ENCODE measurements around the gene FOXP1. TPM values are rescaled to one million over a fixed set of nuclear protein-coding genes. Genes with fewer than 3 reads are reported as not detected.
A peak's percentile ranks its signal among the peaks of the same experiment; 100 is the strongest.

Gene FOXP1
- total and polyA plus RNA-seq, 2 donors (not counting 1 experiment from before 2014, with no cell fraction given) = 70.3 to 101 TPM

DNA sequence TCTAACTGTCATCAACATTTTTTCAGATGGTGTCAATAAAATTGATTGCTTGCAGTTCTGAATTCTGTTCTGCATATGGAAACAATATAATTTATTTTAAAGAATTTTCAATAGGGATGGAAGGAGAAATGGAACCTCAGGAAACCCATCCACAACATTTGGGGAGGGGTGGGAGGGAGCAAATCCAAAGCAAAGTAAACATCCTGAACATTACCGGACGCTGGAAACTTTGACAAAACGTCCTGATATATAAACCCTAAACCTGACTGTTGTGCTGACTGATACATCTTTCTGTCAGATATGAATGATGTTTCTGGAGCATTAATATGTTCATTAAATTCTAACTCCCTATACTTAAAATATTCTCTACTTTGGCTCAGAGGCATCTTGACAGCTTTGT, 479.0 kb downstream of the FOXP1 start:
- Histone ChIP-seq H2AFZ (ENCODE audit: low read length) (no peak overlapping the region), H4K20me1 (ENCODE audit: control insufficient read depth, extremely low read depth, insufficient read depth, low read length) (no peaks in the 10 kb centered on the region), H3K4me2 (ENCODE audit: extremely low read depth, insufficient read depth, low read length) (no peak overlapping the region), H3K36me3 (ENCODE audit: control insufficient read depth, insufficient read depth, low read length) (no peaks in the 10 kb centered on the region), H3K79me2 (ENCODE audit: control insufficient read depth, insufficient read depth, low read length) (peaks cover 44% of the 10 kb centered on the region), H3K4me3 (replicated peaks in 1 of 4; ENCODE audit: control extremely low read depth in 1 of 4, insufficient read depth in 1 of 4, low read depth in 3 of 4, low read length in 4 of 4) (no peak overlapping the region), H3K27me3 (ENCODE audit: control insufficient read depth, insufficient read depth, low read length) (no peaks in the 10 kb centered on the region), H3K4me1 (ENCODE audit: control insufficient read depth, extremely low read depth, insufficient read depth, low read length) (peaks cover 45% of the 10 kb centered on the region), H3K9ac (ENCODE audit: insufficient read depth, low read length) (no peak overlapping the region), H3K9me3 (ENCODE audit: control insufficient read depth, insufficient read depth, low read depth, low read length) (no peaks in the 10 kb centered on the region), H3K27ac (ENCODE audit: insufficient read depth, low read length) (peak overlapping the region; percentile 94)
- no peak for DNase-seq (ENCODE audit: low read depth in 2 of 2)
- no peak for TF ChIP-seq EZH2 (IDR thresholded peaks at IDR 0.05; ENCODE audit: low read length, missing control alignments)
- TF ChIP-seq CTCF (conservative IDR thresholded peaks at IDR 0.05 in 1 of 2, IDR thresholded peaks at IDR 0.05 in 1 of 2; ENCODE audit: low read depth in 1 of 2, low read length in 2 of 2) = no peak

- H3K4me1 ChIP-seq (ENCODE audit: control insufficient read depth, extremely low read depth, insufficient read depth, low read length) = peaks cover 46% of the 10 kb centered on the region
Measured at GRCh38 chr3:71104121-71104541, 479.4 kb downstream of the FOXP1 start.

GRCh38 chr3:71103430-71103921, 480.1 kb downstream of the FOXP1 start:
- H3K9me3 ChIP-seq (ENCODE audit: control insufficient read depth, insufficient read depth, low read depth, low read length) = no peaks in the 10 kb centered on the region
- H3K4me3 ChIP-seq (replicated peaks in 1 of 4; ENCODE audit: control extremely low read depth in 1 of 4, insufficient read depth in 1 of 4, low read depth in 3 of 4, low read length in 4 of 4) = peak overlapping the region in 1 of 4 experiments; percentile 4
- TF ChIP-seq EZH2 (IDR thresholded peaks at IDR 0.05; ENCODE audit: low read length, missing control alignments) = no peak
- no peak for TF ChIP-seq CTCF (conservative IDR thresholded peaks at IDR 0.05 in 1 of 2, IDR thresholded peaks at IDR 0.05 in 1 of 2; ENCODE audit: low read depth in 1 of 2, low read length in 2 of 2)
- H4K20me1 ChIP-seq (ENCODE audit: control insufficient read depth, extremely low read depth, insufficient read depth, low read length) = no peaks in the 10 kb centered on the region
- H3K4me2 ChIP-seq (ENCODE audit: extremely low read depth, insufficient read depth, low read length) = peak overlapping the region; percentile 69
- no peaks in the 10 kb centered on the region for H3K27me3 ChIP-seq (ENCODE audit: control insufficient read depth, insufficient read depth, low read length)
- H3K4me1 ChIP-seq (ENCODE audit: control insufficient read depth, extremely low read depth, insufficient read depth, low read length) = peaks cover 46% of the 10 kb centered on the region
- peaks cover 49% of the 10 kb centered on the region for H3K79me2 ChIP-seq (ENCODE audit: control insufficient read depth, insufficient read depth, low read length)
- H3K27ac ChIP-seq (ENCODE audit: insufficient read depth, low read length) = peak overlapping the region; percentile 94
- no peaks in the 10 kb centered on the region for H3K36me3 ChIP-seq (ENCODE audit: control insufficient read depth, insufficient read depth, low read length)
- no peak overlapping the region for H2AFZ ChIP-seq (ENCODE audit: low read length)
- H3K9ac ChIP-seq (ENCODE audit: insufficient read depth, low read length) = peak overlapping the region; percentile 3
- DNase-seq (ENCODE audit: low read depth in 2 of 2) = peak; percentile 85 to 86

More at GRCh38 chr3:71104121-71104541, 479.4 kb downstream of the FOXP1 start:
- Histone ChIP-seq H4K20me1 (ENCODE audit: control insufficient read depth, extremely low read depth, insufficient read depth, low read length) (no peaks in the 10 kb centered on the region), H2AFZ (ENCODE audit: low read length) (no peak overlapping the region), H3K36me3 (ENCODE audit: control insufficient read depth, insufficient read depth, low read length) (no peaks in the 10 kb centered on the region), H3K27ac (ENCODE audit: insufficient read depth, low read length) (peak overlapping the region; percentile 94), H3K9ac (ENCODE audit: insufficient read depth, low read length) (peak overlapping the region; percentile 25), H3K27me3 (ENCODE audit: control insufficient read depth, insufficient read depth, low read length) (no peaks in the 10 kb centered on the region), H3K79me2 (ENCODE audit: control insufficient read depth, insufficient read depth, low read length) (peaks cover 48% of the 10 kb centered on the region), H3K4me3 (replicated peaks in 1 of 4; ENCODE audit: control extremely low read depth in 1 of 4, insufficient read depth in 1 of 4, low read depth in 3 of 4, low read length in 4 of 4) (no peak overlapping the region), H3K4me2 (ENCODE audit: extremely low read depth, insufficient read depth, low read length) (peak overlapping the region; percentile 59), H3K9me3 (ENCODE audit: control insufficient read depth, insufficient read depth, low read depth, low read length) (no peaks in the 10 kb centered on the region)
- TF ChIP-seq CTCF (conservative IDR thresholded peaks at IDR 0.05 in 1 of 2, IDR thresholded peaks at IDR 0.05 in 1 of 2; ENCODE audit: low read depth in 1 of 2, low read length in 2 of 2) (no peak), EZH2 (IDR thresholded peaks at IDR 0.05; ENCODE audit: low read length, missing control alignments) (no peak)
- DNase-seq (ENCODE audit: low read depth in 2 of 2) = peak; percentile 96 to 97

Measured in fibroblast of lung (primary cell).